ENCODE measurements around the gene RNF41.

Gene RNF41

DNA sequence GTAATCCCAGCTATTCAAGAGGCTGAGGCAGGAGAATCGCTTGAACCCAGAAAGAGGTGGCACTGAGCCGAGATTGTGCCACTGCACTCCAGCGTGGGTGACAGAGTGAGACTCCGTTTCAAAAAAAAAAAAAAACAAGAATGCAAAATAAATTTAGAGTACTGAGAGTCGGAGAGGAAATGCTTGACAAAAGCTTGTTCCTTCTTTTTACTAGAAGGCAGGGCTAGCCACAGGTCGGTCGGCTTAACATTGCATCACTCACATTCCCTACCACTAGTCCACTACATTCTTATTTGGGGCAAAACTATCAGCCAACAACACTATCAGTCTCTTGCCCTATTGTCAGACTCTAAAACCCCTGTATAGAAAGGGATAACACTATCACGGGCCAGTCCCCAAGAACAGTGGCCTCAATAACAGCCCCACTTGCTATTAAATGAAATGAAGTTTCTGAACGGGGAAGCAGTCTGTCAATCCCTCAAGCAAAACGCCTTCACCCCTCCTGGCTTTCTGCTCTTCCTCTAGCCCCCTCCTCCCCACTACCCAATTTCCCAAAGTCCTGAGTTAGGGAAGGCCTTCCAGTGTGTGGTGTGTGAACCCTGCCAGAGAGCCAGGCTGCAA is 1.0 kb downstream of the RNF41 start:
- peaks cover 14% of the 10 kb centered on the region for H3K79me2 ChIP-seq (ENCODE audit: control insufficient read depth, insufficient read depth, low read length)
- peak overlapping the region; percentile 98 for H3K23ac ChIP-seq (ENCODE audit: low read length)
- H4K8ac ChIP-seq (ENCODE audit: low read depth, low read length) = no peak overlapping the region
- peak overlapping the region; percentile 98 for H3K4me2 ChIP-seq (ENCODE audit: low read length)
- no peaks in the 10 kb centered on the region for H3K27me3 ChIP-seq (ENCODE audit: insufficient read depth, low read length, poor library complexity)
- H2BK5ac ChIP-seq (ENCODE audit: low read length) = peak overlapping the region; percentile 43
- H3K79me1 ChIP-seq (ENCODE audit: low read length) = peaks cover 7% of the 10 kb centered on the region
- DNase-seq = peak; percentile 56
- peaks cover 4% of the 10 kb centered on the region for H3K36me3 ChIP-seq (ENCODE audit: control insufficient read depth, insufficient read depth, low read length)
- H3K18ac ChIP-seq (ENCODE audit: low read length) = no peak overlapping the region
- H3K56ac ChIP-seq (ENCODE audit: low read length) = peak overlapping the region; percentile 94
- peak overlapping the region; percentile 95 for H3K4me3 ChIP-seq (ENCODE audit: low read length)
- H4K5ac ChIP-seq (ENCODE audit: low read length) = no peak overlapping the region
- H3K4ac ChIP-seq (ENCODE audit: low read depth, low read length) = no peak overlapping the region
- peak overlapping the region; percentile 84 for H3K27ac ChIP-seq (ENCODE audit: low read depth, low read length)
- no CpG with 5 or more reads among the region's 10 CpGs for whole genome bisulfite sequencing (ENCODE audit: extremely low coverage, insufficient coverage, low lambda C conversion rate)
- H2BK15ac ChIP-seq (replicated peaks; ENCODE audit: low read depth) = no peak overlapping the region
- H2AK5ac ChIP-seq (ENCODE audit: low read length) = peak overlapping the region; percentile 91
- H2BK120ac ChIP-seq (ENCODE audit: low read depth, low read length) = no peak overlapping the region
- peak overlapping the region; percentile 92 for H3K9ac ChIP-seq (ENCODE audit: low read length)
- no peaks in the 10 kb centered on the region for H3K4me1 ChIP-seq (ENCODE audit: control insufficient read depth, low read depth, low read length)

DNA sequence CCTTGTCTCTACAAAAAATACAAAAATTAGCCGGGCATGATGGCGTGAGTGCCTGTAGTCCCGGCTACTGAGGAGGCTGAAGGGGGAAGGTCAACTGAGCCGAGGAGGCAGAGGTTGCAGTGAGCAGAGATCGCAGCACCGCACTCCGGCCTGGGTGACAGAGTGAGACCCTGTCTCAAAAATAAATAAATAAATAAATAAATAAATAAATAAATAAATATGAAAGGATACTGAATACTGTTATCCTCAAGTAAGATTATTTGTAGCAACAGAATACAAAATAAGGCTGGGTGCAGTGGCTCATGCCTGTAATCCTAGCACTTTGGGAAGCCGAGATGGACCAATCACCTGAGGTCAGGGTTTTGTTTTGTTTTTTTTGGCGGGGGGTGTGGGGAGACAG is 1.9 kb downstream of the RNF41 start:
- H3K79me1 ChIP-seq (ENCODE audit: low read length) = peaks cover 7% of the 10 kb centered on the region
- no peak overlapping the region for H2BK5ac ChIP-seq (ENCODE audit: low read length)
- H3K79me2 ChIP-seq (ENCODE audit: control insufficient read depth, insufficient read depth, low read length) = peaks cover 14% of the 10 kb centered on the region
- H2BK15ac ChIP-seq (replicated peaks; ENCODE audit: low read depth) = no peak overlapping the region
- H3K9ac ChIP-seq (ENCODE audit: low read length) = no peak overlapping the region
- H4K5ac ChIP-seq (ENCODE audit: low read length) = no peak overlapping the region
- H3K4me3 ChIP-seq (ENCODE audit: low read length) = no peak overlapping the region
- H2AK5ac ChIP-seq (ENCODE audit: low read length) = no peak overlapping the region
- peak overlapping the region; percentile 15 for H3K56ac ChIP-seq (ENCODE audit: low read length)
- H3K27ac ChIP-seq (ENCODE audit: low read depth, low read length) = no peak overlapping the region
- no CpG with 5 or more reads among the region's 9 CpGs for WGBS (ENCODE audit: extremely low coverage, insufficient coverage, low lambda C conversion rate)
- H3K4ac ChIP-seq (ENCODE audit: low read depth, low read length) = no peak overlapping the region
- DNase-seq = no peak
- no peak overlapping the region for H3K18ac ChIP-seq (ENCODE audit: low read length)
- H2BK120ac ChIP-seq (ENCODE audit: low read depth, low read length) = no peak overlapping the region
- H3K4me2 ChIP-seq (ENCODE audit: low read length) = no peak overlapping the region
- no peaks in the 10 kb centered on the region for H3K27me3 ChIP-seq (ENCODE audit: insufficient read depth, low read length, poor library complexity)
- peaks cover 6% of the 10 kb centered on the region for H3K36me3 ChIP-seq (ENCODE audit: control insufficient read depth, insufficient read depth, low read length)
- no peak overlapping the region for H3K23ac ChIP-seq (ENCODE audit: low read length)
- H4K8ac ChIP-seq (ENCODE audit: low read depth, low read length) = no peak overlapping the region
- no peaks in the 10 kb centered on the region for H3K4me1 ChIP-seq (ENCODE audit: control insufficient read depth, low read depth, low read length)

DNA sequence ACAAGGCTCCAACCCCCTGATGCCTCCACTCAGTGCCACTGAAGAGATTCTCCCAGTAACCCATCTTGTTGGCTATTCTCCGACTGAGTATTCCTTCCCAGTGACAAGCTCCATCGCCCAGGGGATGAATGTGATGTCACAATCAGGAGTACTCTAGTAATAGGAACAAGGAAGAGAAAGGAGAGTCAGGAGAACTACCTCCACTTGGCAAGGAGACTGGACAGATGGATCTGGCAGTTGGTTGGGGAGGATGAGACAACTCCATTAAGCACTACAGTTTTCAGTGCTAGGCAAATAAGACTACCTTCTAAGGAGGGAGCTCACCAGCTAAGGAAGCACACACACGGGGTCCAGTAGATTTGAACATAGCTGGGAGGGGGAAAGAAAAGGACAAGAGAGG is 5.3 kb downstream of the RNF41 start:
- Histone ChIP-seq H3K4me2 (ENCODE audit: low read length) (no peak overlapping the region), H2BK15ac (replicated peaks; ENCODE audit: low read depth) (no peak overlapping the region), H3K79me2 (ENCODE audit: control insufficient read depth, insufficient read depth, low read length) (peaks cover 14% of the 10 kb centered on the region), H3K36me3 (ENCODE audit: control insufficient read depth, insufficient read depth, low read length) (peaks cover 19% of the 10 kb centered on the region), H3K56ac (ENCODE audit: low read length) (peak overlapping the region; percentile 25), H3K23ac (ENCODE audit: low read length) (no peak overlapping the region), H2AK5ac (ENCODE audit: low read length) (no peak overlapping the region), H3K27me3 (ENCODE audit: insufficient read depth, low read length, poor library complexity) (no peaks in the 10 kb centered on the region), H3K27ac (ENCODE audit: low read depth, low read length) (no peak overlapping the region), H3K4me3 (ENCODE audit: low read length) (no peak overlapping the region), H3K79me1 (ENCODE audit: low read length) (peaks cover 7% of the 10 kb centered on the region), H3K4ac (ENCODE audit: low read depth, low read length) (no peak overlapping the region), H2BK120ac (ENCODE audit: low read depth, low read length) (no peak overlapping the region), H2BK5ac (ENCODE audit: low read length) (no peak overlapping the region), H4K8ac (ENCODE audit: low read depth, low read length) (no peak overlapping the region), H3K4me1 (ENCODE audit: control insufficient read depth, low read depth, low read length) (no peaks in the 10 kb centered on the region), H3K18ac (ENCODE audit: low read length) (no peak overlapping the region), H4K5ac (ENCODE audit: low read length) (no peak overlapping the region), H3K9ac (ENCODE audit: low read length) (no peak overlapping the region)
- no peak for DNase-seq
- WGBS (ENCODE audit: extremely low coverage, insufficient coverage, low lambda C conversion rate) = no CpG with 5 or more reads among the region's 3 CpGs

DNA sequence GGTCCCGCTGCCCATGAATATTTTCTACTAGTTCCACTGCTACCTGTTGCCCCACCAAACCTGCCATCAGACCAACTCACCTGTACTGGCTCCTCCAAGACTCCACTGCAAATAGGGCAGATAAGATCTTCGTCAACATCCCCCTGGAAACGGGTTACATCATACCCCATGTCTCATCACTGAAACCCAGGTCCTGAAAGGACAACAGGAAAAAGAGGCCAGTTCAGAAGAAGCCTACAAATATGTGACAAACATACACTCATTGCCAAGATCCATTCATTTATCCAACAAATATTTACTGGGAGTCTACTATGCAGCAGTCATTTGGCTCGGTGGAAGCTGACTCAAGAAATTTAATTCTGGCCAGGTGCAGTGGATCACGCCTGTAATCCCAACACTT is 7.8 kb downstream of the RNF41 start:
- Histone ChIP-seq H4K8ac (ENCODE audit: low read depth, low read length) (no peak overlapping the region), H3K4me2 (ENCODE audit: low read length) (no peak overlapping the region), H3K36me3 (ENCODE audit: control insufficient read depth, insufficient read depth, low read length) (peaks cover 26% of the 10 kb centered on the region), H2BK120ac (ENCODE audit: low read depth, low read length) (no peak overlapping the region), H4K5ac (ENCODE audit: low read length) (no peak overlapping the region), H3K79me2 (ENCODE audit: control insufficient read depth, insufficient read depth, low read length) (peaks cover 4% of the 10 kb centered on the region), H3K23ac (ENCODE audit: low read length) (no peak overlapping the region), H2AK5ac (ENCODE audit: low read length) (no peak overlapping the region), H3K4ac (ENCODE audit: low read depth, low read length) (no peak overlapping the region), H3K4me1 (ENCODE audit: control insufficient read depth, low read depth, low read length) (no peaks in the 10 kb centered on the region), H2BK15ac (replicated peaks; ENCODE audit: low read depth) (no peak overlapping the region), H3K27ac (ENCODE audit: low read depth, low read length) (no peak overlapping the region), H3K18ac (ENCODE audit: low read length) (no peak overlapping the region), H3K9ac (ENCODE audit: low read length) (no peak overlapping the region), H2BK5ac (ENCODE audit: low read length) (no peak overlapping the region), H3K79me1 (ENCODE audit: low read length) (peaks cover 7% of the 10 kb centered on the region), H3K4me3 (ENCODE audit: low read length) (no peak overlapping the region), H3K27me3 (ENCODE audit: insufficient read depth, low read length, poor library complexity) (no peaks in the 10 kb centered on the region), H3K56ac (ENCODE audit: low read length) (no peak overlapping the region)
- WGBS (ENCODE audit: extremely low coverage, insufficient coverage, low lambda C conversion rate) = no CpG with 5 or more reads among the region's 5 CpGs
- DNase-seq = peak; percentile 54

DNA sequence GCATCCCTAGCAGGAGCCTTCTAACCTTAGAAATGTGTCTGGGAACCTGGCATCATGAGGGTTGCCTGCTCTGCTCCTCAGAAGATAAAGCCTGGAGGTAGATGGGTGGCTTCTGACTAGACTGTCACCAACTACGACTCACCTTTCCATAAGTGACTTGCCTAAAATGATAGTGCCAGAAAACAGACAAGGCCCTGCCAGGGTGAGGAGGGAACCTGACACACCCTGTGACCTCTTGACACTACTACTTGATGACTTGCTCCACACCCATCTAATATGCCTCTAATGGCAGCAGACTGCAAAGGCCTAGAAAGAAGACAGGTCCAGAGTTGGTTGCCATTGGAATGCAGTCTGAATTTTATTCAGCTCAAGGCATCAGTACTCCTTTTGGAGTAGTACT is 9.4 kb downstream of the RNF41 start:
- Histone ChIP-seq H3K27ac (ENCODE audit: low read depth, low read length) (no peak overlapping the region), H2BK5ac (ENCODE audit: low read length) (no peak overlapping the region), H3K56ac (ENCODE audit: low read length) (no peak overlapping the region), H3K23ac (ENCODE audit: low read length) (no peak overlapping the region), H3K79me2 (ENCODE audit: control insufficient read depth, insufficient read depth, low read length) (peaks cover 2% of the 10 kb centered on the region), H3K36me3 (ENCODE audit: control insufficient read depth, insufficient read depth, low read length) (peaks cover 31% of the 10 kb centered on the region), H2BK15ac (replicated peaks; ENCODE audit: low read depth) (no peak overlapping the region), H3K4me1 (ENCODE audit: control insufficient read depth, low read depth, low read length) (no peaks in the 10 kb centered on the region), H3K79me1 (ENCODE audit: low read length) (peaks cover 4% of the 10 kb centered on the region), H2BK120ac (ENCODE audit: low read depth, low read length) (no peak overlapping the region), H3K18ac (ENCODE audit: low read length) (no peak overlapping the region), H3K9ac (ENCODE audit: low read length) (no peak overlapping the region), H3K4me3 (ENCODE audit: low read length) (no peak overlapping the region), H3K4ac (ENCODE audit: low read depth, low read length) (no peak overlapping the region), H2AK5ac (ENCODE audit: low read length) (no peak overlapping the region), H3K4me2 (ENCODE audit: low read length) (no peak overlapping the region), H3K27me3 (ENCODE audit: insufficient read depth, low read length, poor library complexity) (no peaks in the 10 kb centered on the region), H4K8ac (ENCODE audit: low read depth, low read length) (no peak overlapping the region), H4K5ac (ENCODE audit: low read length) (no peak overlapping the region)
- no peak for DNase-seq
- WGBS (ENCODE audit: extremely low coverage, insufficient coverage, low lambda C conversion rate) = no CpG with 5 or more reads among the region's 1 CpG

DNA sequence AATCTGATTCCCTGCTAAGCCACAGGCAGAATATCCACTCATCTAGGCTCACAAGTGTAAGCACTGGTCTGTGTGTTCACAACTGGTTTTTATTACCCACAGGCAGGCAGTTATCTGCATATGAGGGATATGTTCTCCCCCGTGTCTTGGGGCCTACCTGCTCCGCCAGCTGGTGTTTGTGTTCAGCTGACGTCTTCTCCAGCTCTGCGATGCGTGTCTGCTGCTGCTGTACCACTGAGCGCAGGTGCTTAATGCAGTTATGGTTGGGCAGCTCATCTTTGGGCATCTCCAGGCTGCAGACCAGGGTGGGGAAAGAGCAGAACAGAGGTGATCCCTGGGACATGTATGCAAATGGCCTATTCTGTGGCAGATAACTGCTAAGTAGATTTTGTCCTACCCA is 13.7 kb downstream of the RNF41 start:
- H3K36me3 ChIP-seq (ENCODE audit: control insufficient read depth, insufficient read depth, low read length) = peaks cover 29% of the 10 kb centered on the region

More for the DNA sequence above, 13.7 kb downstream of the RNF41 start:
- no peaks in the 10 kb centered on the region for H3K4me1 ChIP-seq (ENCODE audit: control insufficient read depth, low read depth, low read length)
- H3K4ac ChIP-seq (ENCODE audit: low read depth, low read length) = no peak overlapping the region
- no peak overlapping the region for H3K9ac ChIP-seq (ENCODE audit: low read length)
- no peak overlapping the region for H3K4me3 ChIP-seq (ENCODE audit: low read length)
- H2BK120ac ChIP-seq (ENCODE audit: low read depth, low read length) = no peak overlapping the region
- no peak overlapping the region for H3K4me2 ChIP-seq (ENCODE audit: low read length)
- H3K79me1 ChIP-seq (ENCODE audit: low read length) = no peaks in the 10 kb centered on the region
- H3K56ac ChIP-seq (ENCODE audit: low read length) = no peak overlapping the region
- no peaks in the 10 kb centered on the region for H3K27me3 ChIP-seq (ENCODE audit: insufficient read depth, low read length, poor library complexity)
- H3K23ac ChIP-seq (ENCODE audit: low read length) = no peak overlapping the region
- no peak overlapping the region for H3K18ac ChIP-seq (ENCODE audit: low read length)
- no peak overlapping the region for H4K8ac ChIP-seq (ENCODE audit: low read depth, low read length)
- H3K79me2 ChIP-seq (ENCODE audit: control insufficient read depth, insufficient read depth, low read length) = no peaks in the 10 kb centered on the region
- H2AK5ac ChIP-seq (ENCODE audit: low read length) = no peak overlapping the region
- no peak overlapping the region for H4K5ac ChIP-seq (ENCODE audit: low read length)
- no peak for DNase-seq
- H3K27ac ChIP-seq (ENCODE audit: low read depth, low read length) = no peak overlapping the region
- H2BK5ac ChIP-seq (ENCODE audit: low read length) = no peak overlapping the region
- no CpG with 5 or more reads among the region's 6 CpGs for WGBS (ENCODE audit: extremely low coverage, insufficient coverage, low lambda C conversion rate)
- H2BK15ac ChIP-seq (replicated peaks; ENCODE audit: low read depth) = no peak overlapping the region

Data from mesendoderm (in vitro differentiated cells).